ENCODE data around the gene CHRNG.

The CHRNG gene

DNA sequence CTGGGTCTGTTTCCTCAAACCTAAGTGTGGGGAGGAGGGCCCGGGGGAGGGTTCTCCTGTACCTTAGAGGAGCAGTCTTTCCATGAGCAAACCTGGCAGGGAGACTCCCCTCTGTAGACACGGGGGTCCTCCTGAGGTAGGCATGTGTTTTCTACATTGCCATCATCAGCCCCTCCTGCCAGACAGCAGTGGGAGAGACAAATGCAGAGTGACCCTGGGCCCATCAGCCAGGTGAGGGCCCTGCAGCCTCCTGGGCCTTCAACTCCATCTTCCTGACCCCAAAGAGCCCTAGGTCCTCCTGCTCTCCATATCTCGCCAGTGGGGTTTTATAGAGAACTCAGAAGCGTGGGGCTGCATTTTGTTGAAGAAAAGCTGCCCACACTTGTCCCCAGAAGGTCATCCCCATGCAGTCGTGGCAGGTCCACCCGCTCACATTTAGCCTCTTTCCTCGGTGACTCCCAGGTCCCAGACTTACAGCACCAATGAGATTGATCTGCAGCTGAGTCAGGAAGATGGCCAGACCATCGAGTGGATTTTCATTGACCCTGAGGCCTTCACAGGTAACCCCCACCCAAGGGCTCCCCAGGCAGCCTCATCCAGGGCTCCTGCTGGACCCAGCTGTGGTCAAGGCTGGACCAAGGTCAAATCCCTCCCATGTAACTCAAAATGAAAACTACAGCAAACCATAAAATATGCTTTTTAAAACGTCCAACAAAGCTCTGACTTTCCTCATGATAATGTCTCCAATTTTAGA is 2.6 kb downstream of the CHRNG start:
- no peak overlapping the region for H3K9ac ChIP-seq
- H4K20me1 ChIP-seq (ENCODE audit: insufficient read depth), result no peaks in the 10 kb centered on the region
- H3K4me3 ChIP-seq (IDR thresholded peaks at IDR 0.05; ENCODE audit: insufficient read depth, low read depth, low read length), result no peak overlapping the region
- peaks cover 2% of the 10 kb centered on the region; the same call in 1 of the 2 replicates for H3K27me3 ChIP-seq (ENCODE audit: insufficient read depth, low read depth)
- H3K4me2 ChIP-seq, result no peak overlapping the region
- TF ChIP-seq, protein P1, sequence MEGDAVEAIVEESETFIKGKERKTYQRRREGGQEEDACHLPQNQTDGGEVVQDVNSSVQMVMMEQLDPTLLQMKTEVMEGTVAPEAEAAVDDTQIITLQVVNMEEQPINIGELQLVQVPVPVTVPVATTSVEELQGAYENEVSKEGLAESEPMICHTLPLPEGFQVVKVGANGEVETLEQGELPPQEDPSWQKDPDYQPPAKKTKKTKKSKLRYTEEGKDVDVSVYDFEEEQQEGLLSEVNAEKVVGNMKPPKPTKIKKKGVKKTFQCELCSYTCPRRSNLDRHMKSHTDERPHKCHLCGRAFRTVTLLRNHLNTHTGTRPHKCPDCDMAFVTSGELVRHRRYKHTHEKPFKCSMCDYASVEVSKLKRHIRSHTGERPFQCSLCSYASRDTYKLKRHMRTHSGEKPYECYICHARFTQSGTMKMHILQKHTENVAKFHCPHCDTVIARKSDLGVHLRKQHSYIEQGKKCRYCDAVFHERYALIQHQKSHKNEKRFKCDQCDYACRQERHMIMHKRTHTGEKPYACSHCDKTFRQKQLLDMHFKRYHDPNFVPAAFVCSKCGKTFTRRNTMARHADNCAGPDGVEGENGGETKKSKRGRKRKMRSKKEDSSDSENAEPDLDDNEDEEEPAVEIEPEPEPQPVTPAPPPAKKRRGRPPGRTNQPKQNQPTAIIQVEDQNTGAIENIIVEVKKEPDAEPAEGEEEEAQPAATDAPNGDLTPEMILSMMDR (conservative IDR thresholded peaks at IDR 0.05; ENCODE audit: low read depth, low read length), result no peak
- no peaks in the 10 kb centered on the region for H3K4me1 ChIP-seq (ENCODE audit: low read depth, poor library complexity, severe bottlenecking)
- no peaks in the 10 kb centered on the region for H3K36me3 ChIP-seq (ENCODE audit: insufficient read depth)
- no peak overlapping the region for H2AFZ ChIP-seq (ENCODE audit: low read depth)
- H3K27ac ChIP-seq, result no peak overlapping the region
- H3K79me2 ChIP-seq (ENCODE audit: insufficient read depth, low read depth), result peaks cover 1% of the 10 kb centered on the region

DNA sequence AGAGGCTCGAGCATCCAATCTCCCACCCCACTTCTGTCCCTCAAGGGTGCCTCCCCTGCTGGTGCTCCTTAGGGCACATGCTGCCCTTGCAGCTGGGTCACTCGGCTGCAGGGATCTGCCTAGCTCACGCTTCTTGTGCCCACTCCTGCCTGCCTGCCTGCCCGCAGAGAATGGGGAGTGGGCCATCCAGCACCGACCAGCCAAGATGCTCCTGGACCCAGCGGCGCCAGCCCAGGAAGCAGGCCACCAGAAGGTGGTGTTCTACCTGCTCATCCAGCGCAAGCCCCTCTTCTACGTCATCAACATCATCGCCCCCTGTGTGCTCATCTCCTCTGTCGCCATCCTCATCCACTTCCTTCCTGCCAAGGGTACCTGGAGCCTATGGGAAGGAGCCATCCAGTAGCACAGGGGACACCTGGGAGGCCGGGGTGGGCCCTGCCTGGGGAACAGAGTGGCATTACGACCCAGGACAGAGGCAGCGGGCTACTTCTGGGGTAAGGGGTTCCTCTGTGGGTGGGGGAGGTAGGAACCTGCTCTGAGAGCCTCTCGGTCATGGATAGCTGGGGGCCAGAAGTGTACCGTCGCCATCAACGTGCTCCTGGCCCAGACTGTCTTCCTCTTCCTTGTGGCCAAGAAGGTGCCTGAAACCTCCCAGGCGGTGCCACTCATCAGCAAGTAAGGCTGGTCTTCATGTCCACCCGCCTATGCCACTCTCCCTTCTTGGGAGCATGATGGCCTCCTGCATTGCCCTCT is 3.4 kb downstream of the CHRNG start:
- TF ChIP-seq, protein P1 (conservative IDR thresholded peaks at IDR 0.05; ENCODE audit: low read depth, low read length), result no peak

GRCh38 chr2:232543491-232543890 is 4.0 kb downstream of the CHRNG start:
- no peak overlapping the region for H3K27ac ChIP-seq
- peaks cover 13% of the 10 kb centered on the region for H3K79me2 ChIP-seq (ENCODE audit: insufficient read depth, low read depth)
- H3K27me3 ChIP-seq (ENCODE audit: insufficient read depth, low read depth), result peaks cover 2% of the 10 kb centered on the region; the same call in 1 of the 2 replicates
- no peak overlapping the region for H2AFZ ChIP-seq (ENCODE audit: low read depth)
- no peaks in the 10 kb centered on the region for H3K4me1 ChIP-seq (ENCODE audit: low read depth, poor library complexity, severe bottlenecking)
- H3K4me2 ChIP-seq, result no peak overlapping the region
- H3K4me3 ChIP-seq (IDR thresholded peaks at IDR 0.05; ENCODE audit: insufficient read depth, low read depth, low read length), result no peak overlapping the region
- TF ChIP-seq, protein P1 (conservative IDR thresholded peaks at IDR 0.05; ENCODE audit: low read depth, low read length), result no peak
- no peaks in the 10 kb centered on the region for H3K36me3 ChIP-seq (ENCODE audit: insufficient read depth)
- no peaks in the 10 kb centered on the region for H4K20me1 ChIP-seq (ENCODE audit: insufficient read depth)
- H3K9ac ChIP-seq, result no peak overlapping the region

More for the DNA sequence above, 3.4 kb downstream of the CHRNG start:
- H4K20me1 ChIP-seq (ENCODE audit: insufficient read depth), result no peaks in the 10 kb centered on the region
- no peak overlapping the region for H3K9ac ChIP-seq
- no peak overlapping the region for H2AFZ ChIP-seq (ENCODE audit: low read depth)
- H3K79me2 ChIP-seq (ENCODE audit: insufficient read depth, low read depth), result peaks cover 9% of the 10 kb centered on the region
- no peak overlapping the region for H3K4me2 ChIP-seq
- H3K36me3 ChIP-seq (ENCODE audit: insufficient read depth), result no peaks in the 10 kb centered on the region
- no peaks in the 10 kb centered on the region for H3K4me1 ChIP-seq (ENCODE audit: low read depth, poor library complexity, severe bottlenecking)
- H3K27me3 ChIP-seq (ENCODE audit: insufficient read depth, low read depth), result peaks cover 2% of the 10 kb centered on the region; the same call in 1 of the 2 replicates
- no peak overlapping the region for H3K4me3 ChIP-seq (IDR thresholded peaks at IDR 0.05; ENCODE audit: insufficient read depth, low read depth, low read length)
- no peak overlapping the region for H3K27ac ChIP-seq

GRCh38 chr2:232543928-232544631 is 4.6 kb downstream of the CHRNG start:
- Histone ChIP-seq H3K27me3 (ENCODE audit: insufficient read depth, low read depth) (peaks cover 2% of the 10 kb centered on the region; the same call in 1 of the 2 replicates), H3K36me3 (ENCODE audit: insufficient read depth) (no peaks in the 10 kb centered on the region), H3K4me1 (ENCODE audit: low read depth, poor library complexity, severe bottlenecking) (no peaks in the 10 kb centered on the region), H2AFZ (ENCODE audit: low read depth) (no peak overlapping the region), H3K9ac (no peak overlapping the region), H3K27ac (no peak overlapping the region), H4K20me1 (ENCODE audit: insufficient read depth) (no peaks in the 10 kb centered on the region), H3K4me2 (no peak overlapping the region), H3K4me3 (IDR thresholded peaks at IDR 0.05; ENCODE audit: insufficient read depth, low read depth, low read length) (no peak overlapping the region), H3K79me2 (ENCODE audit: insufficient read depth, low read depth) (peaks cover 19% of the 10 kb centered on the region)
- TF ChIP-seq, protein P1 (conservative IDR thresholded peaks at IDR 0.05; ENCODE audit: low read depth, low read length), result no peak

Measured in KMS-11 (cell line).